HEK293T (cell line): Measurements from ENCODE around the gene LRP4.

Experiments used
- BHLHE40 ChIP-seq: fragments of 450-650 bp; IDR thresholded peaks from 2 replicates; pipeline ENCODE4 v1.6.1; 2016; ENCODE audit warnings: mild to moderate bottlenecking, moderate library complexity, borderline replicate concordance
- FOXM1 ChIP-seq: fragments of 450-650 bp; IDR thresholded peaks from 2 replicates; pipeline ENCODE4 v1.6.1; 2017; ENCODE audit warnings: mild to moderate bottlenecking, borderline replicate concordance
- SP1 ChIP-seq: fragments of 450-650 bp; IDR thresholded peaks from 2 replicates; pipeline ENCODE4 v1.6.1; 2017

DNA sequence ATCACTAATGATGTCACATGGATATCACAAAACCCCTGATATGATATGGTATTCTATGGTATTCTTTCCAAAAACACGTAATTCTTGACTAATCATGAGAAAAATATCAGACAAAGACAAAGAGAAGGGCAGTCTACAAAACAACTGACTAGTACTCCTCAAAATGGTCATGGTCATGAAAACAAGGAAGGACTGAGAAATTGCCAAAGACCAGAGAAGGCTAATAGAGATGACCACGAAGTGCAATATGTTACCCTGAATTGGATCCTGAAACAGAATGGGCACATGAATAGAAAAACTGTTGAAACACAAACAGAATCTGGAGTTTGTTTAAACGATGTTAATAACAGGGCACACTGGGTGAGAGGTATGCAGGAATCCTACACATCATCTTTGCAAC, 82.5 kb downstream of the LRP4 start:
- TF ChIP-seq SP1 (no peak), FOXM1 (no peak), BHLHE40 (no peak)
